Parathyroid adenoma (tissue), 2 donors: ENCODE data around the gene PITPNM2.

Experiments
- H2AFZ ChIP-seq: fragments of 300-600 bp; sonication (generic); one replicate; pipeline ENCODE4 v1.7.0; 2017; ENCODE audit warnings: antibody characterized with exemption, mild to moderate bottlenecking
- H3K27ac ChIP-seq: fragments of 300-600 bp; sonication (generic); one replicate; pipeline ENCODE4 v1.7.0; 2017
- H3K27me3 ChIP-seq: fragments of 300-600 bp; sonication (generic); one replicate; pipeline ENCODE4 v1.7.0; 2017; ENCODE audit warnings: low read length; ENCODE audit not compliant: control insufficient read depth, insufficient read depth
- H3K36me3 ChIP-seq: fragments of 300-600 bp; sonication (generic); one replicate; pipeline ENCODE4 v1.7.0; 2017; ENCODE audit warnings: low read length; ENCODE audit not compliant: control insufficient read depth, insufficient read depth
- H3K4me1 ChIP-seq: fragments of 300-600 bp; sonication (generic); one replicate; pipeline ENCODE4 v1.7.0; 2017; ENCODE audit warnings: control low read depth
- H3K4me2 ChIP-seq: fragments of 300-600 bp; sonication (generic); one replicate; pipeline ENCODE4 v1.7.0; 2017; ENCODE audit warnings: low read length
- H3K4me3 ChIP-seq: fragments of 300-600 bp; sonication (generic); one replicate; pipeline ENCODE4 v1.7.0; 2017; ENCODE audit warnings: low read depth, low read length
- H3K79me2 ChIP-seq: fragments of 300-600 bp; sonication (generic); one replicate; pipeline ENCODE4 v1.7.0; 2017; ENCODE audit warnings: control low read depth
- H3K9ac ChIP-seq: fragments of 300-600 bp; sonication (generic); one replicate; pipeline ENCODE4 v1.7.0; 2017; ENCODE audit warnings: mild to moderate bottlenecking
- H3K9me3 ChIP-seq: fragments of 300-600 bp; sonication (generic); one replicate; pipeline ENCODE4 v1.7.0; 2017; ENCODE audit warnings: low read length; ENCODE audit not compliant: control insufficient read depth
- CTCF ChIP-seq: fragments of 300-600 bp; sonication (generic); IDR thresholded peaks from one replicate; pipeline ENCODE4 v1.7.0; 2017; ENCODE audit warnings: antibody characterized with exemption, mild to moderate bottlenecking
- donor health status: primary hyperparathyroidism.

Gene PITPNM2

GRCh38 chr12:123151457-123152454 lies 866 bp upstream of the PITPNM2 start:
- Histone ChIP-seq H3K4me1 (peaks cover 3% of the 10 kb centered on the region), H2AFZ (peak overlapping the region; percentile 100), H3K27me3 (no peaks in the 10 kb centered on the region), H3K9me3 (no peaks in the 10 kb centered on the region), H3K79me2 (peaks cover 6% of the 10 kb centered on the region), H3K9ac (peak overlapping the region; percentile 92), H3K36me3 (no peaks in the 10 kb centered on the region), H3K27ac (peak overlapping the region; percentile 90), H3K4me3 (peak overlapping the region; percentile 67), H3K4me2 (peak overlapping the region; percentile 98)
- TF ChIP-seq CTCF = no peak

DNA sequence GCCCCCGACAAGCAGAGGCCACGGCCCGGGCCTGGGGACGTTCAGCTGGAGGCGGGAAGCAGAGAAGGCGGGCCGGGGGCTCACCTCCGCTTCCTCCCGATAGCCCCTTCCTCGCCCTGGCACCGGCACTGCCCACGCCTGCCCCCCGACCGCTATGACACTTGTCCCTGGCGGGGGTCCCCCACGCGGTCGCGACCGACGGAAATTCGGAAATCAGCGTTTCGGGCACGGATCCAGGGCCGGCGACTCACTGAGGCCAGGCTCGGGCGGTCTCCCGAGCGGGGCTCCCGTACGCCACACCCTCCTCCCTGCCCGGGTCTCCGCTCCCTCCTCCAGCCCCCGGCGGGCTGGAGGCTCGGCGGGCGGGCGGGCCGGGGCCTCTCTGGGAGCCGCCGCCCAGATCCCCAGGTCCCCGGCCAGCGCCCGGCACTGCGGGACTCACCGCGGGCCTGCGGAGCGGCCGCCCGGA lies 581 bp downstream of the PITPNM2 start:
- no peaks in the 10 kb centered on the region for H3K27me3 ChIP-seq
- no peaks in the 10 kb centered on the region for H3K36me3 ChIP-seq
- peaks cover 3% of the 10 kb centered on the region for H3K4me1 ChIP-seq
- peak overlapping the region; percentile 92 for H3K4me2 ChIP-seq
- peaks cover 6% of the 10 kb centered on the region for H3K79me2 ChIP-seq
- peak overlapping the region; percentile 11 for H3K9ac ChIP-seq
- TF ChIP-seq CTCF = no peak
- H3K4me3 ChIP-seq = peak overlapping the region; percentile 69
- H2AFZ ChIP-seq = peak overlapping the region; percentile 58
- no peaks in the 10 kb centered on the region for H3K9me3 ChIP-seq
- H3K27ac ChIP-seq = no peak overlapping the region

DNA sequence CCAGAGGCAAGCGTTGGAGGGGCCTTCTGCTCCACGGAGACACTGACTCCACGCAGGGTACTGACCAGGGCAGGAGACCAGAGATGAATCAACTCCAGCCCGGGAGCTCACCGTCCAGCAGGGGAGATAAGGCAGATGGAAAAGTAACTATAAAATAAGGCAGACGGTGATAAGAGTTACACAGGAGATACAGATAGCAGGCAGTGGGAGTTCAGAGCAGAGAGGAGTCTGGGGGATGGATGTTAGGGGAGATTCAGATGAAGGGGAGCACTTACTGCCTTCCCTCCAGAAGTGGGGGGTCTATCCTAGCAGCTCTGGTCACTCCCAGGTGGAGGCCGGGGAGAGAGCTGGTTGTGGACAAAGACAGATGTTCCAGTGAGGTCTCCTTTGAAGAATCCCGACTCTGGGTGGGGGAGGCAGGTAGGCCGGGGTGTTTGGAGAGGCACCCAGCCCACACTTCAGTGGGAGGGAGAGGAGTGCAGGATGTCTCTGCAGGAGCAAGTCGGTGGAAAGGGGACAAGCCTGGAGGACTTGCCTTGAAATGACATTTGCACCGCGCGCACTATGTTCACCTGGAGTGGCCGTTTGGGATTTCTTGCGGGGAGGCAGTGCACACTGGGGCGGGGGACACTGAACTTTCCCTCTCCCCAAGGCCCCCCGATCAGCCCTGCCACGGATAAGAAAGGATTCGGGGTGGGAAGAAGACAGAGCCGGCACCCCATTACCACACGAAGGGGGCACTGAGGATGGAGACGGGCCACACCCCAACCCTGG lies 1.2 kb downstream of the PITPNM2 start:
- Histone ChIP-seq H3K4me1 (peaks cover 3% of the 10 kb centered on the region), H2AFZ (peak overlapping the region; percentile 58), H3K9ac (peak overlapping the region; percentile 11), H3K27me3 (no peaks in the 10 kb centered on the region), H3K27ac (peak overlapping the region; percentile 6), H3K9me3 (no peaks in the 10 kb centered on the region), H3K4me2 (peak overlapping the region; percentile 92), H3K36me3 (no peaks in the 10 kb centered on the region), H3K79me2 (peaks cover 11% of the 10 kb centered on the region), H3K4me3 (peak overlapping the region; percentile 69)
- TF ChIP-seq CTCF = no peak

- H3K27ac ChIP-seq = peak overlapping the region; percentile 6
- H3K4me1 ChIP-seq = peaks cover 3% of the 10 kb centered on the region
- H3K27me3 ChIP-seq = no peaks in the 10 kb centered on the region
- H3K4me2 ChIP-seq = peak overlapping the region; percentile 92
- no peak overlapping the region for H3K9ac ChIP-seq
- H3K36me3 ChIP-seq = no peaks in the 10 kb centered on the region
- peaks cover 11% of the 10 kb centered on the region for H3K79me2 ChIP-seq
- no peak for TF ChIP-seq CTCF
- H3K4me3 ChIP-seq = peak overlapping the region; percentile 69
- no peaks in the 10 kb centered on the region for H3K9me3 ChIP-seq
- peak overlapping the region; percentile 58 for H2AFZ ChIP-seq
Observed at GRCh38 chr12:123149088-123149487, 1.8 kb downstream of the PITPNM2 start.
